Loucy (cell line): ENCODE measurements around the gene CYP1B1.

ENCODE experiments used
- H2AFZ ChIP-seq: fragments of 200-600 bp; sonication (generic); 2 replicates; pipeline ENCODE4 v1.6.0; 2016; ENCODE audit warnings: antibody characterized with exemption, mild to moderate bottlenecking, low read length, moderate library complexity
- H3F3A ChIP-seq: fragments of 200-600 bp; 2 replicates; pipeline ENCODE4 v1.6.0; 2016; ENCODE audit warnings: antibody characterized with exemption, low read depth, mild to moderate bottlenecking
- H3K27me3 ChIP-seq: fragments of 200-600 bp; sonication (generic); 2 replicates; pipeline ENCODE4 v1.6.1; 2014; ENCODE audit warnings: low read length, mild to moderate bottlenecking; ENCODE audit not compliant: insufficient read depth, poor library complexity, severe bottlenecking
- H3K36me3 ChIP-seq: fragments of 200-600 bp; sonication (generic); 2 replicates; pipeline ENCODE4 v1.6.1; 2016; ENCODE audit warnings: low read length; ENCODE audit not compliant: insufficient read depth
- H3K4me1 ChIP-seq: fragments of 200-600 bp; sonication (generic); 2 replicates; pipeline ENCODE4 v1.5.1; 2014; ENCODE audit warnings: low read length, mild to moderate bottlenecking; ENCODE audit not compliant: insufficient read depth, poor library complexity, severe bottlenecking
- H3K4me2 ChIP-seq: fragments of 200-600 bp; sonication (generic); 2 replicates; pipeline ENCODE4 v1.6.0; 2014; ENCODE audit warnings: antibody characterized with exemption, low read length, low read depth, mild to moderate bottlenecking; ENCODE audit not compliant: poor library complexity, severe bottlenecking
- H3K4me3 ChIP-seq: fragments of 200-600 bp; sonication (generic); 2 replicates; pipeline ENCODE4 v1.5.1; 2014; ENCODE audit warnings: low read length, mild to moderate bottlenecking, mixed read lengths; ENCODE audit not compliant: poor library complexity, severe bottlenecking
- H3K79me2 ChIP-seq: fragments of 200-600 bp; sonication (generic); 2 replicates; pipeline ENCODE4 v1.6.1; 2014; ENCODE audit warnings: low read length; ENCODE audit not compliant: insufficient read depth
- H3K9ac ChIP-seq: fragments of 200-600 bp; sonication (generic); 2 replicates; pipeline ENCODE4 v1.6.0; 2014; ENCODE audit warnings: mild to moderate bottlenecking, low read depth, low read length, moderate library complexity; ENCODE audit not compliant: poor library complexity, severe bottlenecking
- H3K9me2 ChIP-seq: fragments of 200-600 bp; sonication (generic); replicated peaks from 2 replicates; pipeline ENCODE4 v1.6.1; 2016; ENCODE audit warnings: low read depth, low read length, mixed read lengths
- H3K9me3 ChIP-seq: fragments of 200-600 bp; sonication (generic); 2 replicates; pipeline ENCODE4 v1.6.1; 2014; ENCODE audit warnings: mild to moderate bottlenecking, antibody characterized with exemption, low read length, low read depth; ENCODE audit not compliant: insufficient read depth
- H4K20me1 ChIP-seq: fragments of 200-600 bp; sonication (generic); 2 replicates; pipeline ENCODE4 v1.6.0; 2014; ENCODE audit warnings: antibody characterized with exemption, low read length, mild to moderate bottlenecking; ENCODE audit not compliant: insufficient read depth, poor library complexity, severe bottlenecking
- CTCF ChIP-seq: fragments of 200-600 bp; sonication (generic); conservative IDR thresholded peaks from 2 replicates; pipeline ENCODE4 v1.5.1; 2014; ENCODE audit warnings: mild to moderate bottlenecking, antibody characterized with exemption, low read length
- EZH2phosphoT487 ChIP-seq: fragments of 200-600 bp; IDR thresholded peaks from 2 replicates; pipeline ENCODE4 v1.6.1; 2018; ENCODE audit warnings: antibody characterized with exemption, mild to moderate bottlenecking, moderate library complexity, borderline replicate concordance

The CYP1B1 gene

GRCh38 chr2:38108907-38109731 is 33.2 kb upstream of the CYP1B1 start:
- TF ChIP-seq CTCF: no peak
- TF ChIP-seq EZH2phosphoT487: no peak
- Histone ChIP-seq H3K79me2 (no peaks in the 10 kb centered on the region), H3K27me3 (no peaks in the 10 kb centered on the region), H3K4me2 (no peak overlapping the region), H3F3A (no peaks in the 10 kb centered on the region), H2AFZ (no peak overlapping the region), H3K9ac (no peak overlapping the region), H3K36me3 (no peaks in the 10 kb centered on the region), H3K9me2 (no peaks in the 10 kb centered on the region), H3K4me1 (no peaks in the 10 kb centered on the region), H3K4me3 (no peak overlapping the region), H3K9me3 (no peaks in the 10 kb centered on the region), H4K20me1 (no peaks in the 10 kb centered on the region)

- TF ChIP-seq EZH2phosphoT487: no peak
- TF ChIP-seq CTCF: no peak
- no peak overlapping the region for H3K9ac ChIP-seq
- H3K9me3 ChIP-seq: no peaks in the 10 kb centered on the region
- no peak overlapping the region for H2AFZ ChIP-seq
- H3K27me3 ChIP-seq: no peaks in the 10 kb centered on the region
- no peak overlapping the region for H3K4me2 ChIP-seq
- no peaks in the 10 kb centered on the region for H3F3A ChIP-seq
- H3K79me2 ChIP-seq: no peaks in the 10 kb centered on the region
- no peaks in the 10 kb centered on the region for H3K36me3 ChIP-seq
- no peaks in the 10 kb centered on the region for H3K4me1 ChIP-seq
- no peaks in the 10 kb centered on the region for H4K20me1 ChIP-seq
- no peaks in the 10 kb centered on the region for H3K9me2 ChIP-seq
- no peak overlapping the region for H3K4me3 ChIP-seq
These were observed 31.9 kb upstream of the CYP1B1 start for GRCh38 chr2:38107738-38108410.

GRCh38 chr2:38106405-38107094 is 30.6 kb upstream of the CYP1B1 start:
- H3K4me3 ChIP-seq: no peak overlapping the region
- no peak overlapping the region for H3K9ac ChIP-seq
- H3K9me3 ChIP-seq: no peaks in the 10 kb centered on the region
- no peaks in the 10 kb centered on the region for H3K9me2 ChIP-seq
- no peaks in the 10 kb centered on the region for H4K20me1 ChIP-seq
- no peaks in the 10 kb centered on the region for H3K36me3 ChIP-seq
- no peak overlapping the region for H2AFZ ChIP-seq
- H3K4me2 ChIP-seq: no peak overlapping the region
- TF ChIP-seq CTCF: no peak
- no peak for TF ChIP-seq EZH2phosphoT487
- no peaks in the 10 kb centered on the region for H3K4me1 ChIP-seq
- no peaks in the 10 kb centered on the region for H3K79me2 ChIP-seq
- no peaks in the 10 kb centered on the region for H3F3A ChIP-seq
- no peaks in the 10 kb centered on the region for H3K27me3 ChIP-seq
